ENCODE data around the gene PRDM10. TPM values are rescaled to one million over a fixed set of nuclear protein-coding genes. Genes with fewer than 3 reads are reported as not detected.

Gene PRDM10
- total RNA-seq, 1 donor from 2014 or later = 12.8 TPM

DNA sequence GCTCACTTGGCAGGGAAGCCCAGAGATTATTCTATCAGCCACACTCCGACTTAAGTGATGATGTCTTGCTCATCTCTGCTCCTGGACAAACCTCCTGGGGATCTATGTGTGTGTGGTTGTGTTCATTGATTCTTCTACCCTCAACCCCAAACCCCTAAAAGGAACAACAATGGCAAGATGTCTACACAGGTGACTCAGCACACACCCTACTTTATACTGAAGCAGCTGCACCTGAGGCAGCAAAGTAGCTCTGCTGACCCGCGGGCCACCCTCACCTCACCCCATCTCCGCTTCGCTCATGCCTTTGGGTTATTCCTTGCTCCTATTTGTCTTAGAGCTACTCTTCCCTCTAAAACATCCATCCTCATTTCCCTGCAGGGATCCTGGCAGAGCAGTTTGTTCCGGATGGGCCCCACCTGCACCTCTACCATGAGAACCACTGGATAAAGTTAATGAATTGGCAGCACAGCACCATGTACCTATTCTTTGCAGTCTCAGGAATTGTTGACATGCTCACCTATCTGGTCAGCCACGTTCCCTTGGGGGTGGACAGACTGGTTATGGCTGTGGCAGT, 148.3 kb downstream of the PRDM10 start:
- intact Hi-C loops (cut with micrococcal nuclease) = loop anchor here (1.0 to 2.0 kb wide), 2 partner anchors 40 to 41 kb away; partner anchors contain the start of genes NFRKB and TMEM45B

DNA sequence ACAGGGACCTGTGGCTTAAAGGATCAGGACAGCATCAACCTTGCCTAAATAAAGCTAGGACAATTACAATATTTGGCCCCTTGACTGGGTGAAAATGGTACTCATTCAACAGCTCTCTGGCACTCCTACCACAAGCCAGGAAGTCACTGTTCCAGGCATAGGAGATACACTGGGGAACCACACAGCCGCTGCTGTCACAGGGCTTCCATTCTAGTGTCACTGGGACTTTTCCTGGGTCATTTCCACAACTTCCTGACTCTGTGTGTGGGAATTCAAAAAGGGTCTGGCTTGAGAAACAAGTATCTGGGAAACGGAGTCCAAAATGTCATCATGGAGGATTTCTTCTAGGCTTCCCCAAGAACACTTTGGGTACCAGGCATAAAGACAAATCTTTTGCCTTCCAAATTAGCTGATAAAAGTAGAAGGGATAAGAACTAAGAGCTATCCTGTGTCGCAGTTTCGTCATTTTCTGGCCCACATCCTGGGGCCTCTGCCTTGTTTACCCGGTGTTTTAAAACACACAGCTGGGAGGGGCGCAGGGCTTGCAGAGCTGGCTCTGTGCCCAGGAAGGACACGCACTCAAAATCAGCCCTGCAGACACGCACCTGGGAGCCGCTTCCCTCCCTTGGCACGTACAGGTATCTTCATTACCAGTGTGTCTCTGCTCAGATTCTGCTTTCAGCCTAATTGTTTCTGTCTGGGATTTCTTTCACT, 149.0 kb downstream of the PRDM10 start:
- intact Hi-C loops (cut with micrococcal nuclease) = loop anchor here (1.0 to 2.0 kb wide), 4 partner anchors 11 to 150 kb away; partner anchors contain the start of genes NFRKB and TMEM45B

DNA sequence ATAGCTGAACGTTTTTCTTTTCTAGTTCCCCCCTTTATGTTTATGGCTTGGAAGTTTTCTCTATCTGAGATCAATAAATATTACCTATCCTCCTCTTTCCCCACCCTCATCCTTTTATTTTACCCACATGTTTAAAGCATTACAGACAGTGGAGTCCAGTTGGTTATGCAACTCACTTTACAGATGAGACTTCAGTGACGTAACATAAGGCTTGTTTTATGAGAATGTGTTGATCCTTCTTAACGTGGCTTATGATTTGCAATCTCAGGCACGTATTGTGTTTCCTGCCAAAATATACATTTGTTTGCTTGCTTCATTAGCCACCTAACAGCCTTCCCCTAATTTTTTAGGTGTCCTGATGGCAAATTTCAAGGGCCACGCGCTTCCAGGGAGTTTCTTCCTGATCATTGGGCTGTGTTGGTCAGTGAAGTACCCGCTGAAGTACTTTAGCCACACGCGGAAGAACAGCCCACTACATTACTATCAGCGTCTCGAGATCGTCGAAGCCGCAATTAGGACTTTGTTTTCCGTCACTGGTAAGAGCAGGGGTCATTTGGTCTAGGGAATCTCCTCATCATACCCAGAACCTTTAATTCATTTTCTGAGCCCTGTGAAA, 150.4 kb downstream of the PRDM10 start:
- intact Hi-C loops (cut with micrococcal nuclease) = no loop called here

Other genes with a start within 250 kb of the PRDM10 start
- gene TMEM45B, start 187.0 kb downstream of the PRDM10 start, total RNA-seq = 0.93 and 0.96 TPM in 2 replicates
- 40.8 and 42.1 TPM in 2 replicates for gene NFRKB, start 107.3 kb downstream of the PRDM10 start, total RNA-seq
- 29.1 and 29.7 TPM in 2 replicates for gene APLP2, start 67.1 kb upstream of the PRDM10 start, total RNA-seq
- not detected in 2 replicates for gene ST14, start 156.9 kb upstream of the PRDM10 start, total RNA-seq